Naive thymus-derived CD4-positive, alpha-beta T cell (primary cell): ENCODE measurements around the gene TUT4. TPM values are rescaled to one million over a fixed set of nuclear protein-coding genes. Genes with fewer than 3 reads are reported as not detected.

Experiments used
- ATAC-seq: fragments of 150-1000 bp; cut with Tn5 transposase; 2 replicates; pipeline ENCODE4 v1.10.0; 2021; ENCODE audit warnings: mild to moderate bottlenecking, moderate library complexity
- CTCF ChIA-PET: fragments of 350-600 bp; sonication (Branson Sonifier 250); formaldehyde crosslinking; loops from one replicate; lab custom pipeline; 2021; ENCODE audit warnings: antibody characterized with exemption; lab: Charles Lee
- POLR2A ChIA-PET: fragments of 350-600 bp; sonication (Branson Sonifier 250); formaldehyde crosslinking; loops from one replicate; lab custom pipeline; 2021; ENCODE audit warnings: antibody characterized with exemption, inconsistent platforms; lab: Charles Lee
- DNase-seq, 9 donors: peaks; one replicate each; pipeline versions ENCODE4 v3.0.0 to v3.0.0-alpha.2; 2020 to 2022; ENCODE audit warnings: mixed read lengths in 1 of 9
- H3K27ac ChIP-seq: one replicate; pipeline ENCODE4 v1.7.0; 2013; ENCODE audit warnings: mild to moderate bottlenecking, low read depth, low read length, moderate library complexity
- H3K27me3 ChIP-seq, 2 donors: one replicate each; pipeline ENCODE4 v1.7.0; 2013; ENCODE audit warnings: low read length in 2 of 2, mild to moderate bottlenecking in 2 of 2, moderate library complexity in 2 of 2; ENCODE audit not compliant: control insufficient read depth in 2 of 2, insufficient read depth in 2 of 2
- H3K36me3 ChIP-seq, 3 experiments: 1 replicate in 2 of 3; 2 replicates in 1 of 3; pipeline ENCODE4 v1.7.0; 2013; ENCODE audit warnings: low read length in 3 of 3, mild to moderate bottlenecking in 3 of 3, moderate library complexity in 1 of 3; ENCODE audit not compliant: insufficient read depth in 3 of 3, control insufficient read depth in 2 of 3
- H3K4me1 ChIP-seq, 2 donors: one replicate each; pipeline ENCODE4 v1.7.0; 2013; ENCODE audit warnings: low read length in 2 of 2, mild to moderate bottlenecking in 2 of 2, moderate library complexity in 1 of 2; ENCODE audit not compliant: control insufficient read depth in 2 of 2, insufficient read depth in 2 of 2
- H3K4me3 ChIP-seq: 2 replicates; pipeline ENCODE4 v1.7.0; 2013; ENCODE audit warnings: mild to moderate bottlenecking, low read length
- H3K9me3 ChIP-seq, 3 experiments: 1 replicate in 2 of 3; 2 replicates in 1 of 3; pipeline ENCODE4 v1.7.0; 2013; ENCODE audit warnings: low read length in 3 of 3; ENCODE audit not compliant: control insufficient read depth in 2 of 3
- H3K27ac Mint-ChIP-seq, 9 donors: one replicate each; pipeline ENCODE4 v1.8.0; 2020 to 2022; ENCODE audit warnings: mixed read lengths in 9 of 9, mild to moderate bottlenecking in 8 of 9, moderate library complexity in 5 of 9, inconsistent platforms in 2 of 9
- H3K27me3 Mint-ChIP-seq, 5 donors: one replicate each; pipeline ENCODE4 v1.8.0; 2021 to 2022; ENCODE audit warnings: mixed read lengths in 5 of 5, mild to moderate bottlenecking in 1 of 5
- H3K36me3 Mint-ChIP-seq, 5 donors: one replicate each; pipeline ENCODE4 v1.8.0; 2020 to 2022; ENCODE audit warnings: mixed read lengths in 5 of 5, mild to moderate bottlenecking in 3 of 5, inconsistent platforms in 1 of 5
- H3K4me1 Mint-ChIP-seq, 7 donors: one replicate each; pipeline ENCODE4 v1.8.0; 2020 to 2022; ENCODE audit warnings: mixed read lengths in 7 of 7, mild to moderate bottlenecking in 3 of 7, inconsistent platforms in 1 of 7
- H3K4me3 Mint-ChIP-seq, 10 donors: one replicate each; pipeline ENCODE4 v1.8.0; 2020 to 2022; ENCODE audit warnings: mild to moderate bottlenecking in 10 of 10, mixed read lengths in 10 of 10, moderate library complexity in 6 of 10, inconsistent platforms in 2 of 10
- H3K9me3 Mint-ChIP-seq, 11 donors: one replicate each; pipeline ENCODE4 v1.8.0; 2020 to 2022; ENCODE audit warnings: mixed read lengths in 11 of 11, mild to moderate bottlenecking in 4 of 11, inconsistent platforms in 1 of 11, moderate library complexity in 1 of 11
- intact Hi-C, 2 donors: fragments of 100-400 bp; cut with micrococcal nuclease; formaldehyde crosslinking; loops; one replicate each; pipeline ENCODE4 v1.15.1; 2023
- polyA plus RNA-seq, 2 donors: library from polyadenylated mRNA; unstranded; fragments of 300-500 nt; fragmentation: Illumina TruSeq; gene quantifications; one replicate each; pipeline ENCODE4 v1.2.3, GENCODE V29; 2021
- total RNA-seq, 6 experiments: library from RNA in 5 of 6; stranded (reverse) in 5 of 6; gene quantifications; 1 replicate in 5 of 6; 2 replicates in 1 of 6; pipeline ENCODE4 v1.2.3 and lab custom pipeline; 2021 to 2026

TUT4 gene
- total and polyA plus RNA-seq, 7 experiments from 2014 or later = 32.8 to 169 (median 127) TPM

DNA sequence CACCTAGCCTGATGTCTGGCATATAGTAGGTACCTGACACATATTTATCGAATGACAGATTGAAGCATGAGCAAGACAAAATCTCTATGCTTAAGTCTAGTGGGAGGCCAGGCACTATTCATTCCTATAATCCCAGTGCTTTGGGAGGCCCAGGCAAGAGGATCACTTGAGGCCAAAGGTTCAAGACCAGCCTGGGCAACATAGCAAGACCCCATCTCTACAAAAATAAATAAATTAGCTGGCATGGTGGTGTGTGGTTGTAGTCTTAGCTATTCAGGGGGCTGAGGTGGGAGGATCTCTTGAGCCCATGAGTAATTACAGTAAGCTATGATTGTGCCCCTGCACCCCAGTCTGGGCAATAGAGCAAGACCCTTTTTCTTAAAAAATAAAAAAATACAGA is 23.2 kb upstream of the TUT4 start:
- ATAC-seq (no peak), DNase-seq (no peak)
- peaks cover 0 to 7% (median 0%) of the 10 kb centered on the region in 5 donors for H3K27me3 Mint-ChIP-seq
- intact Hi-C loops = no loop called here
- peaks cover 0 to 7% (median 0%) of the 10 kb centered on the region in 5 donors for H3K36me3 Mint-ChIP-seq
- no peaks in the 10 kb centered on the region for H3K27me3 ChIP-seq
- POLR2A ChIA-PET = no interaction called here
- peaks cover 0 to 6% (median 0%) of the 10 kb centered on the region in 11 donors for H3K9me3 Mint-ChIP-seq
- no peaks in the 10 kb centered on the region for H3K9me3 ChIP-seq
- H3K4me1 Mint-ChIP-seq = peaks cover 6 to 18% (median 9%) of the 10 kb centered on the region in 7 donors
- H3K27ac Mint-ChIP-seq = no peak overlapping the region
- no peaks in the 10 kb centered on the region for H3K36me3 ChIP-seq
- no peak overlapping the region for H3K4me3 ChIP-seq
- no peaks in the 10 kb centered on the region for H3K4me1 ChIP-seq
- CTCF ChIA-PET = interaction anchor here (1.2 kb wide), 1 partner anchor 18 kb away, joined by 3 read pairs; no protein-coding TSS in a partner anchor
- H3K27ac ChIP-seq = no peak overlapping the region
- H3K4me3 Mint-ChIP-seq = no peak overlapping the region

GRCh38 chr1:52574594-52574993 is 21.7 kb upstream of the TUT4 start:
- Histone ChIP-seq H3K27ac (no peak overlapping the region), H3K36me3 (no peaks in the 10 kb centered on the region), H3K27me3 (no peaks in the 10 kb centered on the region), H3K9me3 (no peaks in the 10 kb centered on the region), H3K4me3 (no peak overlapping the region), H3K4me1 (no peaks in the 10 kb centered on the region)
- H3K4me3 Mint-ChIP-seq = no peak overlapping the region
- CTCF ChIA-PET = no interaction called here
- intact Hi-C loops = no loop called here
- no peak for ATAC-seq
- H3K9me3 Mint-ChIP-seq = peaks cover 0 to 6% (median 0%) of the 10 kb centered on the region in 11 donors
- H3K4me1 Mint-ChIP-seq = peaks cover 8 to 20% (median 10%) of the 10 kb centered on the region in 7 donors
- peaks cover 0 to 4% (median 0%) of the 10 kb centered on the region in 5 donors for H3K27me3 Mint-ChIP-seq
- no peak for DNase-seq
- H3K36me3 Mint-ChIP-seq = peaks cover 0 to 7% (median 0%) of the 10 kb centered on the region in 5 donors
- POLR2A ChIA-PET = no interaction called here
- peak overlapping the region in 1 of 9 donors; percentile 5 for H3K27ac Mint-ChIP-seq

- intact Hi-C loops = no loop called here
- peaks cover 0 to 11% (median 0%) of the 10 kb centered on the region in 5 donors for H3K27me3 Mint-ChIP-seq
- CTCF ChIA-PET = interaction anchor here (1.0 kb wide), 1 partner anchor 74 kb away, joined by 5 read pairs; no protein-coding TSS in a partner anchor
- POLR2A ChIA-PET = no interaction called here
- H3K36me3 Mint-ChIP-seq = no peaks in the 10 kb centered on the region
- no peak overlapping the region for H3K4me3 Mint-ChIP-seq
- H3K9me3 Mint-ChIP-seq = no peaks in the 10 kb centered on the region
- H3K4me3 ChIP-seq = no peak overlapping the region
- no peaks in the 10 kb centered on the region for H3K9me3 ChIP-seq
- ATAC-seq (no peak), DNase-seq (no peak)
- H3K36me3 ChIP-seq = no peaks in the 10 kb centered on the region
- no peaks in the 10 kb centered on the region for H3K27me3 ChIP-seq
- H3K27ac Mint-ChIP-seq = no peak overlapping the region
- H3K4me1 Mint-ChIP-seq = peaks cover 13 to 33% (median 19%) of the 10 kb centered on the region in 7 donors
- no peak overlapping the region for H3K27ac ChIP-seq
- peaks cover 0 to 5% of the 10 kb centered on the region in 2 donors for H3K4me1 ChIP-seq
These were observed 19.5 kb upstream of the TUT4 start for GRCh38 chr1:52572387-52572786.

- no peak overlapping the region for H3K27ac Mint-ChIP-seq
- no peaks in the 10 kb centered on the region for H3K36me3 Mint-ChIP-seq
- DNase-seq (no peak), ATAC-seq (no peak)
- H3K27me3 Mint-ChIP-seq = peaks cover 0 to 11% (median 0%) of the 10 kb centered on the region in 5 donors
- H3K4me3 ChIP-seq = no peak overlapping the region
- H3K9me3 ChIP-seq = no peaks in the 10 kb centered on the region
- H3K9me3 Mint-ChIP-seq = no peaks in the 10 kb centered on the region
- intact Hi-C loops = no loop called here
- H3K4me3 Mint-ChIP-seq = no peak overlapping the region
- H3K4me1 ChIP-seq = peaks cover 0 to 5% of the 10 kb centered on the region in 2 donors
- H3K27ac ChIP-seq = no peak overlapping the region
- ChIA-PET CTCF (interaction anchor here (0.9 kb wide), 1 partner anchor 40 kb away, joined by 3 read pairs; no protein-coding TSS in a partner anchor), POLR2A (no interaction called here)
- H3K36me3 ChIP-seq = no peaks in the 10 kb centered on the region
- no peaks in the 10 kb centered on the region for H3K27me3 ChIP-seq
- peaks cover 13 to 34% (median 19%) of the 10 kb centered on the region in 7 donors for H3K4me1 Mint-ChIP-seq
These were observed 18.9 kb upstream of the TUT4 start for GRCh38 chr1:52571783-52572182.

GRCh38 chr1:52569449-52570210 is 16.7 kb upstream of the TUT4 start:
- Histone ChIP-seq H3K27ac (no peak overlapping the region), H3K27me3 (no peaks in the 10 kb centered on the region), H3K4me1 (peaks cover 0 to 5% of the 10 kb centered on the region in 2 donors), H3K9me3 (no peaks in the 10 kb centered on the region), H3K4me3 (no peak overlapping the region), H3K36me3 (no peaks in the 10 kb centered on the region)
- Mint-ChIP-seq H3K27me3 (peaks cover 0 to 9% (median 0%) of the 10 kb centered on the region in 5 donors), H3K4me1 (peaks cover 11 to 34% (median 19%) of the 10 kb centered on the region in 7 donors), H3K4me3 (peak overlapping the region in 9 of 10 donors; percentile 2 to 65 (median 35)), H3K36me3 (no peaks in the 10 kb centered on the region), H3K27ac (peak overlapping the region in 8 of 9 donors; percentile 26 to 75 (median 59)), H3K9me3 (no peaks in the 10 kb centered on the region)
- DNase-seq (no peak), ATAC-seq (peak; percentile 29)
- CTCF ChIA-PET = interaction anchor here (1.0 to 1.1 kb wide), 2 partner anchors 21 to 31 kb away, joined by 3 to 4 read pairs; no protein-coding TSS in a partner anchor
- intact Hi-C loops = no loop called here
- POLR2A ChIA-PET = interaction anchor here (0.6 to 4.4 kb wide), 2 partner anchors 16 to 118 kb away, joined by 6 to 19 read pairs; partner anchors contain the start of gene TUT4

GRCh38 chr1:52567943-52568342 is 15.1 kb upstream of the TUT4 start:
- Histone ChIP-seq H3K27me3 (no peaks in the 10 kb centered on the region), H3K36me3 (no peaks in the 10 kb centered on the region), H3K9me3 (no peaks in the 10 kb centered on the region), H3K27ac (no peak overlapping the region), H3K4me1 (peaks cover 0 to 5% of the 10 kb centered on the region in 2 donors), H3K4me3 (no peak overlapping the region)
- H3K27ac Mint-ChIP-seq = peak overlapping the region in 5 of 9 donors; percentile 5 to 75 (median 42)
- POLR2A ChIA-PET = interaction anchor here (1.0 to 4.4 kb wide), 5 partner anchors 9 to 57 kb away, joined by 3 to 19 read pairs (median 3); partner anchors contain the start of gene TUT4
- DNase-seq = peak in 6 of 9 donors; percentile 13 to 39 (median 25)
- peaks cover 11 to 34% (median 19%) of the 10 kb centered on the region in 7 donors for H3K4me1 Mint-ChIP-seq
- CTCF ChIA-PET = interaction anchor here (0.8 to 0.9 kb wide), 2 partner anchors 65 to 87 kb away, joined by 3 read pairs; partner anchors contain the start of gene SHISAL2A
- no peaks in the 10 kb centered on the region for H3K9me3 Mint-ChIP-seq
- intact Hi-C loops = loop anchor here in 1 of 2 donors (1.0 kb wide), 1 partner anchor 15 kb away; the partner anchor contains the start of gene TUT4
- peaks cover 0 to 11% (median 0%) of the 10 kb centered on the region in 5 donors for H3K27me3 Mint-ChIP-seq
- no peaks in the 10 kb centered on the region for H3K36me3 Mint-ChIP-seq
- peak overlapping the region in 2 of 10 donors; percentile 2 to 21 for H3K4me3 Mint-ChIP-seq
- peak; percentile 54 for ATAC-seq
